HG03571 (cell line): ENCODE data around the gene HMX1.

ENCODE experiments used
- ATAC-seq: cut with Tn5 transposase; IDR thresholded peaks from one replicate; pipeline ENCODE4 v1.9.1; 2021; ENCODE audit not compliant: unreplicated experiment

Gene HMX1

DNA sequence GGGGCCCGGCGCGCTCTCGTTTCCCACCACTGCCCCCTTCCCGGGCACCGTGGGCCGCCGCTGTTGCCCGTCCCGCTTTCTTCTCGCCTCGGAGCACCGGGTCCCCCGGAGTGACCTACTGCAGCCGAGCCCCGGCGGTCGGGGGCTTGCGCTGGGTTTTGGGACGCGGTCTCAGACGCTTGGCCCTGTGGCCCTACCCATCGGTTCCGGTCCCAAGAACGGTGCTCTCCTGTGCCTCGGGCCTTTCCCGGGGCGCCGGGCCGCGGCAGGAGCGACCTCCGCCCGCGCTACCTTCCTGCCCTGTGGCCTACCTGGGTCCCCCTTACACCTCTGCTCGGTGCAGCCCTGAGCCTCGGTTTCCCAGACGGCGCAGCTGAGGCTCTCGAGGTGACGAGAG lies 21.6 kb upstream of the HMX1 start:
- ATAC-seq: no peak

DNA sequence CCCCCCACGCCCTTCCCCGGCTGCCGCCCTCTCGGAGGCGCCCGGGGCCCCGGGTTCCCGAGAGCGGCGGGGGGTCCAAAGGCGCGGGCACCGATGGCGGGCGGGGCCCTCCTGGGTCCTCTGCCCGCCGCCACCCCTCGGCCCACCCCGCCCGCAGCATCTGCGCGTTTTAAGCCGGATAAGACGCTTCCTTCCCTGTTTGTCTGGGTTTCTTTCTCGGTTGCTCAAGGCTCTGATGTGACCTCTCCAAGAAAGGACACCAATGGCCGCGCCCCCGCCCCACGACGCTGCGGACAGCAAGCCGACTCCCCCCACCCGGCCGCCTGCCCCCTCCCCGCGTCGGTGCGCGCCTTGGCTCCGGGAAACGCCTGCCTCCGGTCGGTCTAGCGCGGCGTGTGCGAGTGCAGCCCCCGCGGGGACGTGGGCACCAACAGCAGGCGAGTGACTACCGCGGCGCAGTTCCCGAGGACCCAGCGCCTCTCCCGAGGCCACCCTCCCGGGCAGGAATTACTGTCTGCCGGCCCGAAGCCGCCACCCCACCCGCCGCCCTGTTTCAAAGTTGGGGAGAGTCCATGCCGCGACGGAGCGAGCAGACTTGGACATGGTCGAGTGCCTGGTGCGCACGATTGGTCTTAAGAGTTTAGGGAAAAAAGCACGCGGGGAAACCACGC lies 21.1 kb upstream of the HMX1 start:
- ATAC-seq: no peak

DNA sequence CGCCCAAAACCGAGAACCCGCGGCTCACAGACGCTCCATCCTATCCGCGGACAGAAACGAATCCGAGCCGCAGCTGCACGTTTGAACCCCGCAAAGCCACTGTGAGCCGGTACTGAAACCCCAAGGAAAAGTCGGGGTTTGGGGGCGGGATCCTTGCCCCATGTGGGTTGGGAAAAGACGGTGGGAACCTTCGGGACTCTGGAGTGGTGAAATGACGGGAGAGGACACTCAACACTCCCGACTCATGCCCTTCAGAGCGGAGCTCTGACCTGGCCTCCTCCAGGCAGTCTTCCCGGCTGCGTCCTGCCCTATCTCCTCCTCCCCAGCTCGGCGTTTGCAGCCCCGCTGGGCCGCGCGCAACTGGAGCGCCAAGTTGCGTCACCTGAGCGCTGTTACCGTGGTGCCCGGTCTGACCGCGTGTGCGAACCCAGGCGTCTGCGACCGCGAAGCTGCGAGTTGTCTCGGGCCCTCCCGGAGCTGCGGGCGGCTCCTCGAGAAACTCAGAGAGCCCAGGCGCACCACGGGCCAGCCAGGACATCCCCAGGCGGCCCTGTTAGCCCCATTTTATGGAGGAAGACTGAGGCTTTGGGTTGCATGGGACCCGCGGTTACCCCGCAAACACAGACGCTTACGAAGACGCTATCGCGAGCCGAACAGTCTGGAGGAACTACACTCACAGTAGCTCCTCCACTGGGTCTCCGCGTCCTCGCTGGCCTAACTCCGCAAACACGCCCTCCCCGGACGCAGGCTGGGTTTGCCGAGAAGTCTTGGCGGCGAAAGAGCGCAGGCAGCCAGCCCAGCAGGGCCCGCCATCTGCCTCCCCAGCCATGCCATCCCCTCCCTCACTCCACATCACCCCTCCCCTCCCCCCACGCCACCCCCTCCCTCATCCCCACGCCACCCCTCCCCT lies 20.3 kb upstream of the HMX1 start:
- ATAC-seq: no peak

DNA sequence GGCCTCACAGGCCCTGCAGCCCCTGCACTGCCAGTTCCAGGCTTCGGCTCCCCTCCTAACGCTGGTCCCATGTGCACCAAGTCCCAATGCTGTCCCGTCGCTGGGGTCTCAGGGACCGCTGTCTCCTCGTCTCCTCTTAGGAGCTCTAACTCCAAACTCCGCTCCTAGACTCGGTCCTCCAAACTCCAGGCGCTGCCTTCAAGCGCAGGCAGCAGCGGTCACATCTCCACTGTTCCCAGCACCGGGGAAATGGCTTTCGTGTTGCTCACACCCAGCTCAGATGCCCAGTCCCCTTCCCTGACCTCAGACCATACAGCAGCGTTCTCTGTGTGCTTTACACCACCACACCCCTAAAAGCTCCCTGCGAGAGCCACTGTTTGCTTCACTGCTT lies 19.6 kb upstream of the HMX1 start:
- no peak for ATAC-seq

GRCh38 chr4:8888856-8889255 lies 17.2 kb upstream of the HMX1 start:
- ATAC-seq: no peak

DNA sequence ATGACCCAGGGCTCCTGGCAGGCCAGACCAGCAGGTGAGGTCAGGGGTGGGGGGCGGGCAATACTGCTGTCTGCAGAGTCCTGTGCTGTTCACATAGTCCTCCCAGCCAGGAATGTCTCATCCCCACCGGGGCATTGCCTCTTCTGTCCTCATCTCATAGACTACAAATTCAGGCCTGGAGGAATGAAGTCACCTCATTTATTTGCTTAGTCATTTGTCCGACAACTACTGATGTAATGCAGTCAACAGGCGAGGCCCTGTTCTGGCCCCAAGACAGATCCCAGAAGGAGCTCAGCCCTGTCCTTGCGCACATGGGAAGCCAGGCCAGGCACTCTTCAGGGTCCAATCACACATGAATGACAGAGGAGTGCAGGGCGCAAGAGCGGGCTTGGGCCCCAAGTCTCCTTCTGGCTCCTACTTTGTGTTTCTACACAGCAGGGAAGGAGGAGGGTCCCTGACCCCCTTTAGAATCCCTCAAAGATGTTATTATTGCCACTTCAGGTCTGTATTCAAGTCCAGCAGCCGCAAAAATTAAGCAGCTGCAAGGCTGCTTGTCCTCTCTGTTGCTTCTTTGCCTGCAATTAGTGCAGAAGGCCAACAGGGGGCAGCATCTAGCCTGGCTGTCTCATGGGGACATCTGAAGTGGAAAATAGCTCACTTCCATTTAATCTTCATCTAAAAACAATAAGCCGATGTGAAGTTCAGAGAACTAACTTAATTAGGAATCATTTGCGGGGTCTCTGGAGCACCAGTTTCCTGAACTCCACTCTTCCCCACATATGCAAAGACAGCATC lies 15.2 kb upstream of the HMX1 start:
- ATAC-seq: no peak

DNA sequence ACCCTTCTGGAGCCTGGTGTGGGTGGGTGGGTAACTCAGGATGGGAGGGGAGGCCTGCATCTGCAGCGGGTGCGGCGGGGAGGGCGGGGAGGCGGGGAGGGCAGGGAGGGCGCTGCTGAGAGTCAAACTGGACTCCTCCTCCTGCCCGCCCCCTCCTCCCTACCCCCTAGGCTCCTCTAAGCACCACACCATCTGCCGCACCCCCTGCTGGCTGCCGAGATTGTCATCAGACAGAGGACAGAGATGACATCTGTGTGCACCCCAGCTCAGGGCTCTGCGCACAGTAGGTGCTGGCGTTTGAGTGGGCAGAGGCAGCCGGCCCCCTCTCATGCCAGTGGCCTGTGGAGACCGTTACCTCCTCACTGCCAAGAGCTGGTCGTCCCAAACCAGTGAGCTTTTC lies 10.6 kb upstream of the HMX1 start:
- no peak for ATAC-seq

DNA sequence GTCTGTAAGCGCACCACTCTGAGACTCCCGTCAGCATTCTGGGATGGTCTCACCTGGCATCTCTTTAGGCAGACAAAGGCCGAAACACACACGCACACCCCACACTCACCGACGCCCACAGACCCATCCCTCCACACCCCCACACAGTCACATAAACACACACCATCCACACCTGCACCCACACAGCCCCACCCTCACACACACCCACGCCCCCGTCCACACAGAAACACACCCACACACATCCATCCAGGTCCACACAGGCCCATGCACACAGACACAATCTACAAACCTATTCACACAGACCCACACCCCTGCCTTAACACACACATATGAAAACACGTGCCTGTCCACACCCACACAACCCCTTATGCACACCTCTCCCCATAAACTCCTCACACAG lies 9.2 kb upstream of the HMX1 start:
- no peak for ATAC-seq

DNA sequence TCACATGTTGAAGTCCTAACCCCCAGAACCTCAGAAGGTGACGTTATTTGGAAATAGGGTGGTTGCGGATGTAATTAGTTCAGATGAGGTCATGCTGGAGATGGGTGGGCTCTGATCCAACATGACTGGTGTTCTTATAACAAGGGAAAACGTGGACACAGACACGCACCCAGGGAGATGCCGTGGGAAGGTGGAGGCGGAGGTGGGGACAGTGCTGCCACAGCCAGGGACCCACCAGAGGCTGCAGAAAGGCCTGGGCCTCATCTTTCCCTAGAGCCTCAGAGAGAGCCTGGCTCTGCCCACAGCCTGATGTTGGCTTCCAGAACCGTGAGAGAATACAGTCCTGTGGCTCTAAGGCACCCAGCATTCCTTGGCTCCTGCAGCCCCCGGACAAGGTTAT lies 7.9 kb upstream of the HMX1 start:
- ATAC-seq: no peak

GRCh38 chr4:8878421-8878820 lies 6.8 kb upstream of the HMX1 start:
- ATAC-seq: no peak

DNA sequence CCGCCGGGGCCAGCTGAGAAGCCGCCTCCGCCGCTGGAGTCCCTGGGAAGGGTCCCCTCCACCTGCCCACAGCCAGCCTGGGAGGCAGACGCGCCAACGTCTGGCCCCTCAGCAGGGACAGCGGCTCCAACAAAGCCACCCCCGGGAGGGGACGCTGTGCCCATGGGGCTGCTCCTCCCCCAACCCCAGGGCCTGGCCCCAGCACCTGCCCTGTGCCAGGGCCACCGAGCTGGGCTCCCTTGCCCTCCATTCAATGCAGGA lies 6.1 kb upstream of the HMX1 start:
- no peak for ATAC-seq

DNA sequence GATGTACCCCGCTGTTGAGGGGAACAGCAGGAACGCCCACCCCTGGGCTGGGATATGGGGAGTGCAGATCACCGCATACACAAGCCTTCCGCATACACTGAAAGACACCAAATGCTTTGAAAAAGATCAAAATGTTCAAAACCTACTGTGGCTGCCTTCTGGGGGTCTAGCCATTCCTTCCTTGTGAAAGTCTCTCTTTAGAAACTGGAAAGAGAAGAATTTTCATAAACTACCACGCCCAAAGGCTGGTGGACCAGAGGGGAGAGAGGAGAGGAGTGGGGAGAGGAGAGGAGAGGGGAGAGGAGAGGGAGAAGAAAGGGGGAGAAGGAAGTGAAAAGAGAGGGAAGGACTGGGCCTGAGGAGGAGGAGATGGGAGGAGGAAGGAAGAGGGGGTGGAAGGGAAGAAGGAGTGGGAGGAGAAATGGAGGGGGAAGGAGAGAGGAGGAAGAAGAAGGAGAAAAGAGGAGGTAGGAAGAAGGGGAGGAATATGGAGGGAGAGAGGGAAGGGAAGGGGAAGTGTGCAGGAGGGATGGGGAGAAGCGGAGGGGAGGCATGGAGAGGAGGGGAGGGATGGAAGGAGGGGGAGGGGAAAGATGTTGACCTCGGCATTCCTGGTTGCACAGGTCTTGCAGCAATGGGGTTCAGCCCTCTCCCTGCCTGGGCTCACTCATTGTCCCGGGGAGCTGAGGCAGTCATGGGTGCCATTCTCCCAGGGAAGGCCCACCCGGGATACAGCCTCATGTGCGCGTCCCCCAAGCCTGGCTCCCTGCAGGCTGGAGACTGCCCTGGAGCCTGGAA lies 5.5 kb upstream of the HMX1 start:
- ATAC-seq: no peak

GRCh38 chr4:8874896-8875680 lies 3.4 kb upstream of the HMX1 start:
- ATAC-seq: no peak

DNA sequence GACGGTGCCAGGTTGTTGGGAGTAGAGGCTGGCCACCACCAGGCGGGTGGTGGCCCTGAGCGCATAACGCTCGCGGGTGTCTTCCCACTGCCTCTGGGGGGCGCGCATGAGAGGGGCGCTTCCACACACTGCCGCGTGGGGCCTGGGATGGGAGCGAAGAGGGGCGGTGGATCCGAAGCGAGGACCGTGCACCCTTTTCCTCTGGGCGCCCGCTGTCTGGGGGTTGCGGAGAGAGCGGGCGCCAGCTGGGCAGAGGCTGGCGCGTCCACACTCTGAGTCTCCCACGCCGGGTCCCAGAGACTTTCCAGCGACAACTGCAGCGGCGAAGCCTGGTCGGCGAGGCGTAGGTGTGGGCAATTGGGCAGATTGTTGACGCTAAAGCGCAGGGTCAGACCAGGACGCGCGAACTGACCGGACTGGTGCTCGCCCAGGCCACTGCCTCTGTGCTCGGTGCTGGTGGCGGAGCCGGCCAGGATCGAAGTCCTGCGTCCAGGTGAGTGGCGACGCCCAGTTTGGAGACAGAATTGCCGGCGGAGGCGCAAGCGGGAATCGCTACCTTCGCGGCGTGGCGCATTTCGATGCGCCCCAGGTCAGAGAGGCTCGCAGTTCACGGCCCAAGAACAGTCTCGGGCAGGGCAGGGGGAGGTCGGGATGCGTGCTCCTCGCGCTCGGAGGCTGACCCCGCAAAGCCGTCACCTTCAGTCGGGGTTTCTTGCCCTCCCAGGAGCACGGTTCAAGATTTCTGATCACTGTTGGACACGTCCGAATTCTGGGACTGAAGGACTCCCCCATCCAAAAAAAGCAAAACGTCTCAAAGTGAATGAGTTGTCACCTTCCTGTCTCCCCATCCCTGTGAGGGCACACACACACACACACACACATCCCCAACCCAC lies 2.6 kb upstream of the HMX1 start:
- ATAC-seq: no peak

- ATAC-seq: no peak
Measured at GRCh38 chr4:8872402-8873291, 1.0 kb upstream of the HMX1 start.

DNA sequence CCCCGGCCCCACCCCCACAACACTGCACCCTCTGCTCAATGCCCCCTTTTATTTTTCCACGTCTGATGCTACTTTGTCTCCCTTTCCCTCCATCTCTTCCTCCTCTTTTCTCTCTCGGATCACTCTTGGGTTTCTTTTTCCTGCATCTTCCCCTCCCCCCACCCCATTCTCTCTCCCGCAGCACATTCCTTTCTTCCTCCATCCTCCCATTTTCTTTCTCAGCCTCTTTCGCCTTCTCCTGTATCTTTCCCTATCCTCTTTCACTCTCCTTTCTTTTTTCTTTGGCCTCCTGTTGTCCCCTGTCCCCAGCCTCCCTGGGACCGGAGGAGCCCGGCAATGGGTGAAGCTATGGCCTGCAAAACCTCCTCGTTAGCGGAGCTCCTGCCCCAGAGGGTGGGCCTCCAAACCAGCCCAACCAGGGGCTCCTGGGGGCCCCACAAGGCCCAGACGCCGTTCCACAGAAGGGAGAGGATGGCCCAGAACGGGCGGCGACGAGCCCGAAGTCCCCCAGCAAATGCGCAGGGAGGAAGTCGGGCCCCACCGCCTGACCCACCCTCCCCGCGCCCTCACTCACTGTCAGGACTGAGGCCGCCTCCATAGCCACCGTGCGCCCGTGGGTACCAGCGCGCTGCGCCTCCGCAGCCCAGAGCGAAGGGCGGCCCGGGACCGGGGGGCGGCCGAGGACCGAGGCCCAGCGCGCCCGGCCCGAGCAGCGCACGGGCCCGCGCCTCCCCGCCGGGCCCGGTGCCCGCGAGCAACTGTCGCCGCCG lies 807 bp downstream of the HMX1 start:
- ATAC-seq: no peak

GRCh38 chr4:8869898-8870646 lies 1.6 kb downstream of the HMX1 start:
- no peak for ATAC-seq
